ENCODE measurements around the gene CEMIP.

Gene CEMIP

DNA sequence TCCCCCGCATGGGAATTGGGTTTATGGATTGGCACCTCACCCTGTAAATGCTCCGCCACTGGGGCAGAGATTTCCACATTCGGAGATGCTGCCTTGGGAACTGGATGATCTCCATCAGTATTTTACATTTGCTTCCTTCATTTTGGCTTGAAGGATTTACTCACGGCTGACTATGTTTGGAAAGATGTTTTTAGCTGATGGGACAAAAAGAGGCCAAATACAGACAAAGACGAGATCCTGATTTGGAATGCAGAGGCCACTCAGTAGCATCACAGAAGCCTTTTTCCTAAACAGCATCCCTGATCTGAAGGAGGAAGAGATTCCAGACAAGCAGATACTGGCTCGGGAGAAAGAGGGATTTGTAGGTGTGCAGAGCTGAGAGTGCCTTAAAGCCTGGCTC, 133.5 kb downstream of the CEMIP start:
- no peak for DNase-seq (ENCODE audit: low read depth, low spot score)
- no peak for TF ChIP-seq CTCF (IDR thresholded peaks at IDR 0.05; ENCODE audit: low read depth, low read length)
- no peak overlapping the region for H3K4me3 ChIP-seq (ENCODE audit: low read depth, low read length)
- in situ Hi-C loops (cut with HindIII; ENCODE audit: low sequenced_read_pairs): no loop called here

GRCh38 chr15:80913541-80913940, 134.4 kb downstream of the CEMIP start:
- H3K4me3 ChIP-seq (ENCODE audit: low read depth, low read length): no peak overlapping the region
- in situ Hi-C loops (cut with HindIII; ENCODE audit: low sequenced_read_pairs): no loop called here
- no peak for TF ChIP-seq CTCF (IDR thresholded peaks at IDR 0.05; ENCODE audit: low read depth, low read length)
- no peak for DNase-seq (ENCODE audit: low read depth, low spot score)

GRCh38 chr15:80915472-80915871, 136.3 kb downstream of the CEMIP start:
- in situ Hi-C loops (cut with HindIII; ENCODE audit: low sequenced_read_pairs): no loop called here
- no peak overlapping the region for H3K4me3 ChIP-seq (ENCODE audit: low read depth, low read length)
- TF ChIP-seq CTCF (IDR thresholded peaks at IDR 0.05; ENCODE audit: low read depth, low read length): no peak
- DNase-seq (ENCODE audit: low read depth, low spot score): no peak

GRCh38 chr15:80916056-80916455, 136.9 kb downstream of the CEMIP start:
- in situ Hi-C loops (cut with HindIII; ENCODE audit: low sequenced_read_pairs): no loop called here
- no peak overlapping the region for H3K4me3 ChIP-seq (ENCODE audit: low read depth, low read length)
- no peak for DNase-seq (ENCODE audit: low read depth, low spot score)
- no peak for TF ChIP-seq CTCF (IDR thresholded peaks at IDR 0.05; ENCODE audit: low read depth, low read length)

DNA sequence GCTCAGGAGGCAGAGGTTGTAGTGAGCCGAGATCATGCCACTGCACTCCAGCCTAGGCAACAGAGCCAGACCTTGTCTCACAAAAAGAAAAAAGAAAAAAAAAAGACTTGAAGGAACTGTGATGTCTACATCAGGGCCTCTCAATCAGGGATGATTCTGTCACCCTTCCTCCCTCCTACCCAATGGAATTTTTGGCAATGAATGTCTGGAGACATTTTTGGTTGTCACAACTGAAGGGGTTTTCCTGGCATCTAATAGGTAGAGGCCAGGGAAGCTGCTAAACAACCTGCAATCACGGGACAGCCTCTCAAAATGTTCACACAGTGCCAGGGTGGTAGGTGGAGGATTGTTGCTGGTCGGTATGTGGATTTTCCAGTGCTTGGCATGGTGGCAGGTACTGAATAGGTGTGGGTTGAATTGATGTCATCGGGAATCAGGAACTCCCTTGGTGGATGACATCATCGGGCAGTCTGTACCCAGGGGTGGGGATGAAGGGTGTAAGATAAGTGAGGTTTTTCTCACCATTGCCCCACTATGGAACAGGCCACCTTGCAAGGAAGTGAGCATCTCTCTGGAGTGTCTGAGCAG, 139.1 kb downstream of the CEMIP start:
- DNase-seq (ENCODE audit: low read depth, low spot score): no peak
- no peak overlapping the region for H3K4me3 ChIP-seq (ENCODE audit: low read depth, low read length)
- in situ Hi-C loops (cut with HindIII; ENCODE audit: low sequenced_read_pairs): no loop called here
- no peak for TF ChIP-seq CTCF (IDR thresholded peaks at IDR 0.05; ENCODE audit: low read depth, low read length)

GRCh38 chr15:80920271-80920699, 141.1 kb downstream of the CEMIP start:
- no peak overlapping the region for H3K4me3 ChIP-seq (ENCODE audit: low read depth, low read length)
- no peak for DNase-seq (ENCODE audit: low read depth, low spot score)
- no peak for TF ChIP-seq CTCF (IDR thresholded peaks at IDR 0.05; ENCODE audit: low read depth, low read length)
- in situ Hi-C loops (cut with HindIII; ENCODE audit: low sequenced_read_pairs): no loop called here

Data from astrocyte of the spinal cord (primary cell).